Fibroblast of peridontal ligament (primary cell): ENCODE measurements around the gene ALOX5.
A peak's percentile ranks its signal among the peaks of the same experiment; 100 is the strongest.

ENCODE experiments used
- DNase-seq: peaks from one replicate; pipeline ENCODE4 v3.0.0-alpha.2; 2010; ENCODE audit errors: extremely low read depth

The ALOX5 gene

GRCh38 chr10:45443101-45444009, 69.3 kb downstream of the ALOX5 start:
- no peak for DNase-seq

DNA sequence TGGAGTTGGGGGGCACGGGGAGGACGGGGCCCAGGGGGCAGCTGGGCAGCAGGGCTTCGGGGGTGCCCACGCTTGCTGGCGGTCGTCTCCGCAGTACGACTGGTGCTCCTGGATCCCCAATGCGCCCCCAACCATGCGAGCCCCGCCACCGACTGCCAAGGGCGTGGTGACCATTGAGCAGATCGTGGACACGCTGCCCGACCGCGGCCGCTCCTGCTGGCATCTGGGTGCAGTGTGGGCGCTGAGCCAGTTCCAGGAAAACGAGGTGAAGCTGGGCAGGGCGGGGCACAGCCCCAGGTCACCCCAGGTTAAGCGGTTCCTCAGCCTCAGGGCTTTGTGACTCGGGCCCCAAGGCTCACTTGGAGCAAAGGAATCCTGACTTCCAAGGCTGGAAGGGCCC, 70.0 kb downstream of the ALOX5 start:
- DNase-seq: no peak

DNA sequence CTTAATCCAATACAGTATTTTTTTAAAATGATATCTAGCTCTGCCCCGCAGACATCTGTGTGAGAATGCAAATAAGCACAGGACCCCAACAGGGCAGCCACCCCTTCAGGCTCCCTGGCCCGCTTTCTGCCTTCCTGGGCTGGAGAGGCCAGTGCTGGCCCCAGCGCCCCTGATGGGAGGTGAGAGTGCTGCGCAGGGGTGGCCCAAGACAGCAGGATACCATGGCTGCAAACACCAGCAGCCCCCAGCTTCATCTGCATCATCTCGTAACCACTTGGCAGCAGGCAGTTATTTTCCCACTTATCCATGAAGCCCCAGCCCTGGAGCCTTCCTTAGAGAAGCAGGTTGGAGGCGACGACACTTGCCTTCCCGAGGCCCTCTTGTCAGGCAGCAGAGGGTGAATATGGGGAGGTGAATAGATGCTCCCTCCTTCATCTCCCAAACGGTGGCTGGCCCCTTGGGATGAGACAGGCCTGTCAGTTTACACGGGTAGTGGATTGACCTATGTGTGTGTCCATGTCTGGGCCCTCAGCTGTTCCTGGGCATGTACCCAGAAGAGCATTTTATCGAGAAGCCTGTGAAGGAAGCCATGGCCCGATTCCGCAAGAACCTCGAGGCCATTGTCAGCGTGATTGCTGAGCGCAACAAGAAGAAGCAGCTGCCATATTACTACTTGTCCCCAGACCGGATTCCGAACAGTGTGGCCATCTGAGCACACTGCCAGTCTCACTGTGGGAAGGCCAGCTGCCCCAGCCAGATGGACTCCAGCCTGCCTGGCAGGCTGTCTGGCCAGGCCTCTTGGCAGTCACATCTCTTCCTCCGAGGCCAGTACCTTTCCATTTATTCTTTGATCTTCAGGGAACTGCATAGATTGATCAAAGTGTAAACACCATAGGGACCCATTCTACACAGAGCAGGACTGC, 71.2 kb downstream of the ALOX5 start:
- DNase-seq: no peak

DNA sequence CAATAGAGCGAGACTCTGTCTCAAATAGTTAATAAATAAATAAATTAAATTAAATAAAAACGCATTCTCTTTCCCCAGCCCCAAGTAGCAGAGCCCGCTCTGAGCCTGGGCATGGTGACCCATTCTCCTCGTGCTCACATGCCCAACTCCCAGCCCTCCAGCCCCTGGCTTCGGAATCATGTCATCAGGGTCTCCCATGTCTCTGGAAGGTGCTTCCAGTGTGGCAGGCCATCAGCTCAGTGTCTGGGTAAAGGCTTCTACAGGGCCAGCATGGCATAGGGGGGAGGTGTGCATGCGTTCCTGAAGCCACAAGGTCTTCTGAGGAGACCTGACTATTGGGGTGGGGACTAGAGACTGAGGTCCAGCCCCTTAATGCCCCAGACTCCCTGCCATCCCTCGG, 72.8 kb downstream of the ALOX5 start:
- DNase-seq: no peak

- no peak for DNase-seq
Observed at GRCh38 chr10:45447416-45447815, 73.4 kb downstream of the ALOX5 start.

DNA sequence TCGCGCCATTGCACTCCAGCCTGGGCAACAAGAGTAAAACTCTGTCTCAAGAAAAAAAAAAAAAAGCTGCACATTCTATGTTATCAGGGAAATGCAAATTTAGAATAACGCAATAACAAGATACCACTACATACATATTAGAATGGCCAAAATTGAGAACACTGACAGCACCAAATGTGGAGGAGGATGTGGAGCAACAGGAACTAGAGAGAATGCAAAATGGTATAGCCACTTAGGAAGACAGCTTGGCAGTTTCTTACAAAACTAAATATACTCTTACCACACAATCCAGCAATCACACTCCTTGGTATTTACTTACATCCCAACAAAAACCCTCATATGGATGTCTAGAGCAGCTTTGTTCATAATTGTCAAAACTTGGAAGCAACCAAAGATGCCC, 76.8 kb downstream of the ALOX5 start:
- DNase-seq: no peak

- DNase-seq: no peak
Observed at GRCh38 chr10:45451407-45451806, 77.4 kb downstream of the ALOX5 start.

- no peak for DNase-seq
Observed at GRCh38 chr10:45452268-45452667, 78.3 kb downstream of the ALOX5 start.

- DNase-seq: no peak
Observed at GRCh38 chr10:45452743-45453452, 78.9 kb downstream of the ALOX5 start.

DNA sequence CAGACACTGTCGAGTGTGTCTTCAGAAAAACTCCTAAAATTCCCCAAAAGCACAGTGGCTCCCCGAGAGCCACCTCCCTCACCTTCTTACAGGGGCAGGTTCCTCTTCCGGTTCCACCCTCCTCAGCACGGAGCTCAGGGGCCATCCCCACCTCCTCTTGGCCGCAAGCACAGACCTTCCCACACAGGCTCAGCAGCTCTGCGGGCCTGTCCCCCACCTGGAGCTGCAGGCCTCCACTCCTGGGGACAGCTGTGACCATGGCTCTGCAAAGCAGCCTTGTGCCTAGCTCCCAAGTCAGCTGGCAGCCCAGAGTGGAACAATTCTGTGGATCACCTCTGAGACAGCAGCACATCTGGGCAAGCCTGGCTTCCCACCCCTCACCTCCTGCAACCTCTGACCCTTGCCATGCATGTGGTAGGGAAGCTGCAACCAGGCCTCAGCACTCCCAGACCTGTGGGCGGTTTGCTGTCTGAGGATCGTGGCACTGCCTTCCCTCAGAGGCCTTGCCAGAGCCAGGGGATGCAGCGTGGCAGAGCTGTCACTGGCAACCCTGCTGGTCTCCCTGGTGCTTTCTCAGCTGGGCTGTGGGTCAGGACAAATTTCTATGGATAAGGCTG, 79.7 kb downstream of the ALOX5 start:
- DNase-seq: no peak

DNA sequence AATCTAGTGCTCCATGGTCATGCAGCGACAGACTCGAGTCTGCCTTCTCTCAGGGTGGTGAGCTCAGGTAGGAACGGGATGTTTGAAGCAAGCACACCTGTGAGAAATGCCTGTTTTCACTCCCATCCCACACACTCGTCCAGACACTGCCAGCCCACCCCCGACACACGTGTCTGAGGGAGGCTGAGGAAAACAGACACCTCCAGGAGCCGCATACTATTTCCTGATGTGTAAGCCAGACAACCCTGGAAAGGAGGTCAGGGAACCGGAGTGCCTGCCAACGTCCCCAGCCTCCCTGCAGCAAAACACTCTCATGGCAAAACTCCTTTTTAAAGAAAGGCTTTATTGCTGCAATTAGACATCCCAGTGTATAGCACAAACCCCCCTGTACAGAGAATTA, 80.2 kb downstream of the ALOX5 start:
- DNase-seq: no peak

DNA sequence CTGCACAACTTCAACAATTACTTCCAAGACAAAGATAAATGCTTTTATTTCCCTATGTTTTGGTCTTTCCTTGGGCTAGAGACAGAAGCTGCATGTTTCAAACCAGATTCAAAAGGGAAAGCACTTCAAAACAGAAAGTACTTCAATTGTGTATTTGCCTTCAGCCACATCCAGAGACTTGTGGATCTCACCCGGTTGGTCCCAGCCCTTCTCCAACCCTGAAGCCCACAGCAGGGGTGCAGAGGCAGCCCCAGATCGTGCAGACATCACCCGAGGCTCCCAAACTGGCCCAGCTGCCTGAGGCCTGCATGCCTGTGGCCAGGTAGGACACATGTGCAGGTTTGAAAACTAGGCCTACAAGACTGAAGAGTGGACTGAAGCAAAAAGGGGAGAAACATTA, 80.8 kb downstream of the ALOX5 start:
- no peak for DNase-seq

DNA sequence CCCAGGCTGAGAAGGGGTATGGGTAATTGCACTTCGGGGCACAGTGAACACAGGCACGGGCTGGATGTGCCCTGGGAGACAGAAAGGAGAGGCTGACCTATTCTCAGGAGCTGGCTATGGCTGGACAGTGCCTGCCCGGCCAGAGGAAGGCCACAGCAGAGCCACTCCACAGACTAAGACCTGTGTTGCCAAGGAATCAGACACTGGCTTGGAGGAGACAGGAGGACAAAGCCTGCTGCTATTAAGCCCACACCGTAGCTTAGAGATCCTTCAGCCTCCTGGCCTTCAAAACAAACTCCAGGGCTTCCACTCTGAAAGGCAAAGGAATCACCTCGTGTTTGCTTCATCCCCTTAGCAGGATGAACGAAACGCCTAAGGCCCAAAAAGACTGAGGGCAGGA, 82.2 kb downstream of the ALOX5 start:
- no peak for DNase-seq

- DNase-seq: no peak
Observed at GRCh38 chr10:45456822-45457221, 82.8 kb downstream of the ALOX5 start.

GRCh38 chr10:45457487-45457886, 83.5 kb downstream of the ALOX5 start:
- DNase-seq: no peak

DNA sequence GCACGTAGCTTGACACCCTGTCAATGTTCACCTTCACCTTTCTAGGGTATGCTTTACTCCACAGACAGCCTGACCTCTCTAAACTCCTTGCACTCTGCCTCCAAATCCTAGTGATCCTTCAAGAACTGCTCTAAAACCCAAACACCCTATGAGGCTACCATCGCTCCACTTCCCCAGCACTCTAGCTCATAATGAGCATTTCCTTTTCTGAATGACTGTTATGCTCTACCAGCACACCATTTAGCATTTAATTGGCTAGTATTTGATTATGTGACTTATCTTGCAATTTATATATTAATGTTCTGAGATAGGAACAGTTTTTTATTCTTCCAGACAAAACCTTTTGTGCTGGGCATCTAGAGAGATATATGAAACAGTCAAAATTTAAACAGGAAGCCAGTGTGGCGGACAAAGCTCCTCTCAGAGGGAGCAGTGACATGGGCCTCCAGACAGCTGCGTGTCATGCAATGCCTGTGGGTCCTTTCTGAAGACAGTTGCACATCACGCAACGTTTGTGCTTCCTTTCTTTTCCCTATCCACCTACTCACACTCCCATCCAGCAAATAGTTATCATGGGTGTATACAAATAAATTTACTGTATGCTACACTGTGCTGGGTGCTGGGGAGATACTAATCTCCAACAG, 86.3 kb downstream of the ALOX5 start:
- DNase-seq: no peak

GRCh38 chr10:45461034-45461433, 87.0 kb downstream of the ALOX5 start:
- no peak for DNase-seq

GRCh38 chr10:45463244-45464116, 89.5 kb downstream of the ALOX5 start:
- DNase-seq: no peak

- DNase-seq: peak; percentile 75
Observed at GRCh38 chr10:45464958-45465567, 91.0 kb downstream of the ALOX5 start.

DNA sequence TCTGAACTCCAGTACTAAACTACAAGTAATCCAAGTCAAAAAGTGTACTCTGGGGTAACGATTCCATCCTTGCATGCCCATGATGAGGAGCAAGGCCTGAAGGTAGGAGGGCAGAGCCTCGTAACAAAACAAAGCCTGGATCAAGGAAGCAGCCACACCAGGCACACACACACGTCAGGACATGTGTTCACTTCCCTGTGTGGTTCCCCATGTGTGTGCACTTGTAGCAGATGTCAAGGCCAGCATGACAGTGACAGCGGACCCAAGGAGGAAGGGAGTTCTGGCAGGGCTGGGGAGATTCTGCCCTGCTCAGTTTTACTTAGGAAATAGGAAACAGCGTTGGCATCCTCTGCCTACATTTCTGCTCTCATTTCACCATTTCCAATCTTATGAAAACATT, 92.8 kb downstream of the ALOX5 start:
- DNase-seq: no peak
